ENCODE results near the gene CLIP4. TPM values are rescaled to one million over a fixed set of nuclear protein-coding genes. Genes with fewer than 3 reads are reported as not detected.

CLIP4 gene
- total and polyA plus RNA-seq, 2 experiments from 2014 or later, result 0.06 to 0.14 TPM

DNA sequence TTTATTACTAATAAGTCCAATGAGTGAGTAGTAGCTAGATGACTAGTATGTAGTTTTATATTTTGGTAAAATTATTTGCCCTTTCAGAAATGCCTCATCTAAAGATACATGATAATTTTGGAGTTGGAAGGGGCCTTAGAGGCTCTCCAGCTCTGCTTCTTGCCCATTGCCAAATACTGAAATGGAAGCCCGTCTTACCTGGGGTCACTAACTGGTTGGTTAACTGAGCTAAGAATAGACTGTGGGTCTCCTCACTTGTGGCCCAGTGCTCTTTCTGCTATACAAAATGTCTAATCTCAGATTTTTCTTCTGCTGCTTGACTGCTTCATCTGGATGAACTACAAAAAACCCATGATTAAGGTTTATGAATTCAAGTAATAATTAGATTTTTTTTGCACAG is 67.1 kb downstream of the CLIP4 start (continued):
- TF ChIP-seq, protein P1, sequence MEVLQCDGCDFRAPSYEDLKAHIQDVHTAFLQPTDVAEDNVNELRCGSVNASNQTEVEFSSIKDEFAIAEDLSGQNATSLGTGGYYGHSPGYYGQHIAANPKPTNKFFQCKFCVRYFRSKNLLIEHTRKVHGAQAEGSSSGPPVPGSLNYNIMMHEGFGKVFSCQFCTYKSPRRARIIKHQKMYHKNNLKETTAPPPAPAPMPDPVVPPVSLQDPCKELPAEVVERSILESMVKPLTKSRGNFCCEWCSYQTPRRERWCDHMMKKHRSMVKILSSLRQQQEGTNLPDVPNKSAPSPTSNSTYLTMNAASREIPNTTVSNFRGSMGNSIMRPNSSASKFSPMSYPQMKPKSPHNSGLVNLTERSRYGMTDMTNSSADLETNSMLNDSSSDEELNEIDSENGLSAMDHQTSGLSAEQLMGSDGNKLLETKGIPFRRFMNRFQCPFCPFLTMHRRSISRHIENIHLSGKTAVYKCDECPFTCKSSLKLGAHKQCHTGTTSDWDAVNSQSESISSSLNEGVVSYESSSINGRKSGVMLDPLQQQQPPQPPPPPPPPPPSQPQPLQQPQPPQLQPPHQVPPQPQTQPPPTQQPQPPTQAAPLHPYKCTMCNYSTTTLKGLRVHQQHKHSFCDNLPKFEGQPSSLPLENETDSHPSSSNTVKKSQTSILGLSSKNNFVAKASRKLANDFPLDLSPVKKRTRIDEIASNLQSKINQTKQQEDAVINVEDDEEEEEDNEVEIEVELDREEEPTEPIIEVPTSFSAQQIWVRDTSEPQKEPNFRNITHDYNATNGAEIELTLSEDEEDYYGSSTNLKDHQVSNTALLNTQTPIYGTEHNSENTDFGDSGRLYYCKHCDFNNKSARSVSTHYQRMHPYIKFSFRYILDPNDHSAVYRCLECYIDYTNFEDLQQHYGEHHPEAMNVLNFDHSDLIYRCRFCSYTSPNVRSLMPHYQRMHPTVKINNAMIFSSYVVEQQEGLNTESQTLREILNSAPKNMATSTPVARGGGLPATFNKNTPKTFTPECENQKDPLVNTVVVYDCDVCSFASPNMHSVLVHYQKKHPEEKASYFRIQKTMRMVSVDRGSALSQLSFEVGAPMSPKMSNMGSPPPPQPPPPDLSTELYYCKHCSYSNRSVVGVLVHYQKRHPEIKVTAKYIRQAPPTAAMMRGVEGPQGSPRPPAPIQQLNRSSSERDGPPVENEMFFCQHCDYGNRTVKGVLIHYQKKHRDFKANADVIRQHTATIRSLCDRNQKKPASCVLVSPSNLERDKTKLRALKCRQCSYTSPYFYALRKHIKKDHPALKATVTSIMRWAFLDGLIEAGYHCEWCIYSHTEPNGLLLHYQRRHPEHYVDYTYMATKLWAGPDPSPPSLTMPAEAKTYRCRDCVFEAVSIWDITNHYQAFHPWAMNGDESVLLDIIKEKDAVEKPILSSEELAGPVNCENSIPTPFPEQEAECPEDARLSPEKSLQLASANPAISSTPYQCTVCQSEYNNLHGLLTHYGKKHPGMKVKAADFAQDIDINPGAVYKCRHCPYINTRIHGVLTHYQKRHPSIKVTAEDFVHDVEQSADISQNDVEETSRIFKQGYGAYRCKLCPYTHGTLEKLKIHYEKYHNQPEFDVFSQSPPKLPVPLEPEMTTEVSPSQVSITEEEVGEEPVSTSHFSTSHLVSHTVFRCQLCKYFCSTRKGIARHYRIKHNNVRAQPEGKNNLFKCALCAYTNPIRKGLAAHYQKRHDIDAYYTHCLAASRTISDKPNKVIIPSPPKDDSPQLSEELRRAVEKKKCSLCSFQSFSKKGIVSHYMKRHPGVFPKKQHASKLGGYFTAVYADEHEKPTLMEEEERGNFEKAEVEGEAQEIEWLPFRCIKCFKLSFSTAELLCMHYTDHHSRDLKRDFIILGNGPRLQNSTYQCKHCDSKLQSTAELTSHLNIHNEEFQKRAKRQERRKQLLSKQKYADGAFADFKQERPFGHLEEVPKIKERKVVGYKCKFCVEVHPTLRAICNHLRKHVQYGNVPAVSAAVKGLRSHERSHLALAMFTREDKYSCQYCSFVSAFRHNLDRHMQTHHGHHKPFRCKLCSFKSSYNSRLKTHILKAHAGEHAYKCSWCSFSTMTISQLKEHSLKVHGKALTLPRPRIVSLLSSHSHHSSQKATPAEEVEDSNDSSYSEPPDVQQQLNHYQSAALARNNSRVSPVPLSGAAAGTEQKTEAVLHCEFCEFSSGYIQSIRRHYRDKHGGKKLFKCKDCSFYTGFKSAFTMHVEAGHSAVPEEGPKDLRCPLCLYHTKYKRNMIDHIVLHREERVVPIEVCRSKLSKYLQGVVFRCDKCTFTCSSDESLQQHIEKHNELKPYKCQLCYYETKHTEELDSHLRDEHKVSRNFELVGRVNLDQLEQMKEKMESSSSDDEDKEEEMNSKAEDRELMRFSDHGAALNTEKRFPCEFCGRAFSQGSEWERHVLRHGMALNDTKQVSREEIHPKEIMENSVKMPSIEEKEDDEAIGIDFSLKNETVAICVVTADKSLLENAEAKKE (CRISPR knock-in tag; IDR thresholded peaks at IDR 0.05), result no peak
- TF ChIP-seq ZNF331 (CRISPR knock-in tag; IDR thresholded peaks at IDR 0.05; ENCODE audit: low read depth) (no peak), EZH2 (IDR thresholded peaks at IDR 0.05; ENCODE audit: low read depth, unreplicated experiment) (no peak), EZH2phosphoT487 (IDR thresholded peaks at IDR 0.05; ENCODE audit: unreplicated experiment) (no peak)

DNA sequence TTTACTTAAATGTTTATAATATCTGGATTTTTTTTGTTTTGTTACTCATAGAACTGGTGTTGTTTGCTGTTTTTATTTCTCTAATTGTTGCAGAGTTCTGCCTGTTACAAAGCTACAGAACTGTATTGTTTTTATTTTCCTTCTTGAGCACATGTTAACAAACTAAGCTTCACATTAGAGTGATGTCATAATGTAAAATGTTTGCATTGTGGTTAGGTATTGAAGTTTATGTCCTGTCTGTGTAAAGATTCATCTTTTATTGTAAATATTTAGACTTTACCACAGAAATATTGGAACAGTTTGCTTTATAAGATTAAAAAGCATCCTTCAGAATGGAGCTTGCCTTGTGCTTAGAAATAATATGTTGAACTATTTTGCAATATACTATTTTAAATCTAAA is 67.7 kb downstream of the CLIP4 start:
- H3K4me1 Mint-ChIP-seq, result no peaks in the 10 kb centered on the region
- no peak overlapping the region for H3K27ac ChIP-seq (ENCODE audit: low read depth)
- no peaks in the 10 kb centered on the region for H3F3A ChIP-seq (replicated peaks; ENCODE audit: low read depth)
- H3K36me3 Mint-ChIP-seq (ENCODE audit: low read depth), result no peaks in the 10 kb centered on the region
- H3K36me3 ChIP-seq (ENCODE audit: insufficient read depth), result no peaks in the 10 kb centered on the region
- DNase-seq (ENCODE audit: low spot score) (no peak), ATAC-seq (no peak)
- H3K4me3 Mint-ChIP-seq, result no peak overlapping the region
- H3K4me1 ChIP-seq (ENCODE audit: insufficient read depth), result no peaks in the 10 kb centered on the region
- no peak overlapping the region for H3K27ac Mint-ChIP-seq
- no peaks in the 10 kb centered on the region for H3K27me3 Mint-ChIP-seq (ENCODE audit: insufficient read depth, low read depth, poor library complexity)
- no peak overlapping the region for H3K4me2 ChIP-seq
- H3K79me2 ChIP-seq (replicated peaks; ENCODE audit: insufficient read depth), result no peaks in the 10 kb centered on the region
- no peaks in the 10 kb centered on the region for H3K27me3 ChIP-seq (ENCODE audit: insufficient read depth)
- H3K4me3 ChIP-seq, result no peak overlapping the region
- no peaks in the 10 kb centered on the region for H3K9me2 ChIP-seq (ENCODE audit: insufficient read depth)
- no peaks in the 10 kb centered on the region for H4K20me1 ChIP-seq (replicated peaks; ENCODE audit: insufficient read depth)
- peaks cover 5% of the 10 kb centered on the region for H3K9me3 Mint-ChIP-seq
- H2AFZ ChIP-seq, result no peak overlapping the region
- TF ChIP-seq, protein P1 (CRISPR knock-in tag; IDR thresholded peaks at IDR 0.05), result no peak
- TF ChIP-seq ZNF114 (CRISPR knock-in tag; IDR thresholded peaks at IDR 0.05) (no peak), ZNF331 (CRISPR knock-in tag; IDR thresholded peaks at IDR 0.05; ENCODE audit: low read depth) (no peak), STAT1 (IDR thresholded peaks at IDR 0.05; ENCODE audit: unreplicated experiment) (no peak)
